Activated naive CD8-positive, alpha-beta T cell (primary cell): ENCODE data around the gene AS3MT.
"Not testable (repeated sequence)": the region's sequence is repeated elsewhere in the genome, so short reads cannot be mapped to it uniquely, and the experiment has no call there.

Source experiments
- H3K27ac Mint-ChIP-seq: one replicate; pipeline ENCODE4 v1.8.0; 2021; ENCODE audit warnings: mixed read lengths
- H3K27me3 Mint-ChIP-seq: one replicate; pipeline ENCODE4 v1.8.0; 2021; ENCODE audit warnings: mixed read lengths
- H3K36me3 Mint-ChIP-seq: one replicate; pipeline ENCODE4 v1.8.0; 2021; ENCODE audit warnings: mixed read lengths
- H3K4me1 Mint-ChIP-seq: one replicate; pipeline ENCODE4 v1.8.0; 2021; ENCODE audit warnings: low read depth, mixed read lengths
- H3K4me3 Mint-ChIP-seq: one replicate; pipeline ENCODE4 v1.8.0; 2021; ENCODE audit warnings: mild to moderate bottlenecking, mixed read lengths
- H3K9me3 Mint-ChIP-seq: one replicate; pipeline ENCODE4 v1.8.0; 2021; ENCODE audit warnings: low read depth, mixed read lengths

Gene AS3MT

GRCh38 chr10:102923601-102924000 is 54.3 kb downstream of the AS3MT start:
- peaks cover 57% of the 10 kb centered on the region for H3K4me1 Mint-ChIP-seq
- peaks cover 4% of the 10 kb centered on the region for H3K36me3 Mint-ChIP-seq
- H3K4me3 Mint-ChIP-seq: peak overlapping the region; percentile 3
- H3K27me3 Mint-ChIP-seq: no peaks in the 10 kb centered on the region
- H3K9me3 Mint-ChIP-seq: no peaks in the 10 kb centered on the region
- no peak overlapping the region for H3K27ac Mint-ChIP-seq

- no peak overlapping the region for H3K4me3 Mint-ChIP-seq
- H3K9me3 Mint-ChIP-seq: no peaks in the 10 kb centered on the region
- peaks cover 9% of the 10 kb centered on the region for H3K36me3 Mint-ChIP-seq
- H3K4me1 Mint-ChIP-seq: peaks cover 30% of the 10 kb centered on the region
- H3K27ac Mint-ChIP-seq: no peak overlapping the region
- H3K27me3 Mint-ChIP-seq: no peaks in the 10 kb centered on the region
Observed at GRCh38 chr10:102926842-102927241, 57.6 kb downstream of the AS3MT start.

- no peak overlapping the region for H3K4me3 Mint-ChIP-seq
- no peaks in the 10 kb centered on the region for H3K9me3 Mint-ChIP-seq
- H3K27ac Mint-ChIP-seq: no peak overlapping the region
- peaks cover 25% of the 10 kb centered on the region for H3K4me1 Mint-ChIP-seq
- no peaks in the 10 kb centered on the region for H3K27me3 Mint-ChIP-seq
- H3K36me3 Mint-ChIP-seq: peaks cover 11% of the 10 kb centered on the region
Observed at GRCh38 chr10:102927311-102928010, 58.2 kb downstream of the AS3MT start.

- H3K27ac Mint-ChIP-seq: not testable (repeated sequence)
Observed at GRCh38 chr10:102928442-102928841, 59.2 kb downstream of the AS3MT start.

DNA sequence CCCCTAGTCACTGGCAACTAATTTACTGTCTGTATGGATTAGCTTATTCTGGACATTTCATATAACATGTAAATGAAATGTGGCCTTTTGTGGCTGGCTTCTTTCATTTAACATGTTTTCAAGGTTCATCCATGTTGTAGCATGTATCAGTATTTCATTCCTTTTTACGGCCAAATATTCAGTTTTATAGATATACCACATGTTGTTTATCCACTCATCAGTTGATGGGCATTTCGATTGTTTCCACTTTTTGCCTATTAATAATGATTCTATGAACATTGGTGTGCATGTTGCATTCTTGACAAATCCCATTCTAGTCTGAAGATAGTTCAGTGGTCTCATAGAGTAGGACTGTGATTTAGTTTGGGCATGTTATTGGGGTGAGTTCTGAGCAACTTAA is 61.5 kb downstream of the AS3MT start:
- Mint-ChIP-seq H3K9me3 (no peaks in the 10 kb centered on the region), H3K27me3 (no peaks in the 10 kb centered on the region), H3K36me3 (peaks cover 14% of the 10 kb centered on the region), H3K4me1 (peaks cover 7% of the 10 kb centered on the region), H3K27ac (no peak overlapping the region), H3K4me3 (no peak overlapping the region)

More at GRCh38 chr10:102928442-102928841, 59.2 kb downstream of the AS3MT start:
- Mint-ChIP-seq H3K4me1 (peaks cover 16% of the 10 kb centered on the region), H3K36me3 (peaks cover 14% of the 10 kb centered on the region)
- H3K27me3 Mint-ChIP-seq, H3K9me3 Mint-ChIP-seq, H3K4me3 Mint-ChIP-seq: not testable (repeated sequence)

DNA sequence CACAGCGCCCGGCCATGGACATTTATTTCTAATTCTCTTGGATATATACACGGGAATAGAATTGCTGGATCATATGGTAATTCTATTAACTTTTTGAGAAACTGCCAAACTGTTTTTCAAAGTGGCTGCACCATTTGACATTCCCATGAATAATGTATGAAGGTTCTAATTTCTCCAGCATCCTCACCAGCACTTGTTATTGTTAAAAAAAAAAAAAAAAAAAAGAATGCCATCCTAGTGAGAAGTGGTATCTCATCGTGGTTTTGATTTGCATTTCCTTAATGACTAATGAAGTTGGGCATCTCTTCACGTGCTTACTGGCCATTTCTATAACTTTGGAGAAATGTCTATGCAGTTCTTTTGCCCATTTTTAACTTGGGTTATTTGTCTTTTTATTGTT is 62.4 kb downstream of the AS3MT start:
- Mint-ChIP-seq H3K4me3 (no peak overlapping the region), H3K27me3 (no peaks in the 10 kb centered on the region), H3K36me3 (peaks cover 14% of the 10 kb centered on the region), H3K27ac (no peak overlapping the region), H3K9me3 (no peaks in the 10 kb centered on the region), H3K4me1 (peaks cover 16% of the 10 kb centered on the region)

DNA sequence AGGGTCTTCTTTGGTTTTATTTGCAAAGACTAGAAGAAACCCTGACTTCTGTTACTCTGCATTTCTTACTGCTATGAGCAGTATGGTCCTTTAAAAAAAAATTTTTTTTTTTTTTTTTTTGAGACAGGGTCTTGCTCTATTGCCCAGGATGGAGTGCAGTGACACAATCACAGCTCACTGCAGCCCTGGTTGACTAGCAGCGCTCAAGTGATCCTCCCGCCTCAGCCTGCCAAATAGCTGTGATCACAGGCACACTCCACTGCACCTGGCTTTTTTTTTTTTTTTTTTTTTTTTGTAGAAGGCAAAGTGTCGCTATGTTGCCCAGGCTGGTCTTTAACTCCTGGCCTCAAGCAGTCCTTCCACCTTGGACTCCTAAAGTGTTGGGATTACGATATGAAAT is 66.2 kb downstream of the AS3MT start:
- Mint-ChIP-seq H3K4me3 (no peak overlapping the region), H3K27ac (no peak overlapping the region), H3K27me3 (no peaks in the 10 kb centered on the region)

GRCh38 chr10:102935939-102936605 is 66.8 kb downstream of the AS3MT start:
- H3K4me1 Mint-ChIP-seq: peaks cover 16% of the 10 kb centered on the region
- H3K27me3 Mint-ChIP-seq: no peaks in the 10 kb centered on the region
- no peaks in the 10 kb centered on the region for H3K9me3 Mint-ChIP-seq
- H3K36me3 Mint-ChIP-seq: peaks cover 6% of the 10 kb centered on the region
- peak overlapping the region; percentile 55 for H3K27ac Mint-ChIP-seq
- peak overlapping the region; percentile 35 for H3K4me3 Mint-ChIP-seq

More for the DNA sequence above, 66.2 kb downstream of the AS3MT start:
- Mint-ChIP-seq H3K9me3 (no peaks in the 10 kb centered on the region), H3K36me3 (peaks cover 9% of the 10 kb centered on the region), H3K4me1 (peaks cover 17% of the 10 kb centered on the region)

DNA sequence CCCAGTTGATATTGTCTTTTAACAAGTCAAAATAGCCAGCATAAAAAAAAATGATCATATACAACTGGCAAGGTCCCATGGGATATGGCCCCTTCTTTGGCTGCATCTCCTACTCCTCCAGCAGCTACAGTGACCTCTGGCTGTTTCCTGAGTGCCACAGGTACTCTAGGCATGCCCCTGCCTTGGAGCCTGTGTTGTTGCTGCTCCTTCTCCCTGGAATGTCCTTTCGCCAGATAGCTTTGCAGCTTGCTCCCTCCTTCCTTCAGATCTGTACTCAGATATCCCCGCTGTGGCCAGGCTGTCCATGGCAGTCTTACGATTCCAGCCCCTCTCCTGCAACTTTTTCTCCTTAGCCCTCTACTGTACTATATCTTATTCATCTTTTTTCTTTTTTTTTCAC is 72.1 kb downstream of the AS3MT start:
- Mint-ChIP-seq H3K4me3 (no peak overlapping the region), H3K36me3 (peaks cover 3% of the 10 kb centered on the region), H3K9me3 (no peaks in the 10 kb centered on the region), H3K4me1 (peaks cover 7% of the 10 kb centered on the region), H3K27me3 (no peaks in the 10 kb centered on the region), H3K27ac (no peak overlapping the region)

GRCh38 chr10:102945449-102945848 is 76.2 kb downstream of the AS3MT start:
- no peaks in the 10 kb centered on the region for H3K27me3 Mint-ChIP-seq
- H3K4me3 Mint-ChIP-seq: no peak overlapping the region
- peaks cover 7% of the 10 kb centered on the region for H3K36me3 Mint-ChIP-seq
- H3K9me3 Mint-ChIP-seq: no peaks in the 10 kb centered on the region
- H3K27ac Mint-ChIP-seq: no peak overlapping the region
- no peaks in the 10 kb centered on the region for H3K4me1 Mint-ChIP-seq

DNA sequence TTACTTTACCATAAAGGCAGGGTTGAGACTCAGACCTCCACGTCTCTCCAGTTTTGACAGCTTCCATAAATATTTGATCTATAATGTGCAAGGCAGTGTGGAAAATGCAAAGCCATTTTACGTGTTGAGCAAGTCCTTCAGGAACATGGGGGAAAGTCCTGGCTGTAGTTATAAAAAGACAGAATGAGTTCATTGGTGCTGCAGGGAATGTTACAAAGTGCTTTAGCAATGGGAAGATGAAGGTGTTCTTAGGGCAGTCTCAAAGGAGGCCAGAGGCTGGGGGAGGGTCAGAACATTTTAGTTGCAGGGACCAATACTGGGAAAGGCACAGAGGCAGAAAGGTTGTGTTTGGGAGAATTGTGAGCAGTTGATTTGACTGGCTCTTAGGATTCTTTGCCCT is 76.7 kb downstream of the AS3MT start:
- Mint-ChIP-seq H3K4me3 (no peak overlapping the region), H3K9me3 (no peaks in the 10 kb centered on the region), H3K36me3 (peaks cover 7% of the 10 kb centered on the region), H3K4me1 (no peaks in the 10 kb centered on the region), H3K27ac (no peak overlapping the region), H3K27me3 (no peaks in the 10 kb centered on the region)

- H3K36me3 Mint-ChIP-seq: peaks cover 4% of the 10 kb centered on the region
- H3K4me3 Mint-ChIP-seq: no peak overlapping the region
- H3K27me3 Mint-ChIP-seq: no peaks in the 10 kb centered on the region
- H3K9me3 Mint-ChIP-seq: no peaks in the 10 kb centered on the region
- no peak overlapping the region for H3K27ac Mint-ChIP-seq
- no peaks in the 10 kb centered on the region for H3K4me1 Mint-ChIP-seq
Observed at GRCh38 chr10:102946992-102947391, 77.7 kb downstream of the AS3MT start.

DNA sequence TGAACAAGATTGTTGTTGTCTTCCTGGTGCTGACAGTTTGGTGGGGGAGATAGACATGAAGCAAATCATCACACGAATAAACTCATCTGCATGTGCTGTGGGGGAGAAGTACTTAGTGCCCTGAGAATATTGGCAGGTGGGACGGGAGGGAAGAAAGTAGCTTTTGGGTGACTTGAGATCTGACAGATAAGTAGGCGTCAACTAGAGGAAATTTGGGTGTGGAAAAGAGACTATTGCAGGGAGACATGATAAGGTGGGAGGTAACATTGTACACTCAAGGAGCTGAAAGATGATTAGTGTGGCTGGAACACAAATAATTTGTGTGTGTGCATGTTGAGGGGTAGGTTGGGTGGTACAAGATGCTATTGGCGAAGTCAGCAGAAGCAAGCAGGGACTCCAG is 78.9 kb downstream of the AS3MT start:
- Mint-ChIP-seq H3K27me3 (no peaks in the 10 kb centered on the region), H3K36me3 (peaks cover 4% of the 10 kb centered on the region), H3K4me3 (no peak overlapping the region), H3K9me3 (no peaks in the 10 kb centered on the region), H3K27ac (no peak overlapping the region), H3K4me1 (no peaks in the 10 kb centered on the region)

GRCh38 chr10:102948786-102949185 is 79.5 kb downstream of the AS3MT start:
- no peak overlapping the region for H3K27ac Mint-ChIP-seq
- H3K4me3 Mint-ChIP-seq: no peak overlapping the region
- no peaks in the 10 kb centered on the region for H3K4me1 Mint-ChIP-seq
- peaks cover 4% of the 10 kb centered on the region for H3K36me3 Mint-ChIP-seq
- H3K27me3 Mint-ChIP-seq: no peaks in the 10 kb centered on the region
- H3K9me3 Mint-ChIP-seq: no peaks in the 10 kb centered on the region

DNA sequence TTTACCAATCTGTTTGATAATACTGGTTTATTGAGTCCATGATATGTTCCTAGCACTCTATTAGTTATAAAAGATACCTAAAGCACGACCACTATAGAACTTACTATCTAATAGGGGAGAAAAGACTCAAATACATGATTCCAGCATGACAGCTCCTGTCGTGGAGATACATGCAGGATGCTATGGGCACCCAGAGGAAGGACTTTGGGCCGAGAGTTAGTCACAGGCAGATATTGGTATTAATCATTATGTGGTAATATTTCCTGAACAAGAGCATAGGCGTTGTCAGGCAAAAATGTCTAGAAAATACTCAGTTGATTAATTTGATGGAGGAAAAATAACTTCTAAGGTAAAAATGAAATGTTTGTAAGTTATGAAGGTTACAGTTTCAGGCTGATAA is 80.6 kb downstream of the AS3MT start:
- H3K27ac Mint-ChIP-seq: no peak overlapping the region
- H3K4me3 Mint-ChIP-seq: no peak overlapping the region
- H3K4me1 Mint-ChIP-seq: no peaks in the 10 kb centered on the region
- peaks cover 4% of the 10 kb centered on the region for H3K36me3 Mint-ChIP-seq
- H3K27me3 Mint-ChIP-seq: no peaks in the 10 kb centered on the region
- H3K9me3 Mint-ChIP-seq: no peaks in the 10 kb centered on the region

GRCh38 chr10:102951316-102951715 is 82.0 kb downstream of the AS3MT start:
- no peaks in the 10 kb centered on the region for H3K9me3 Mint-ChIP-seq
- no peak overlapping the region for H3K4me3 Mint-ChIP-seq
- no peaks in the 10 kb centered on the region for H3K27me3 Mint-ChIP-seq
- no peak overlapping the region for H3K27ac Mint-ChIP-seq
- peaks cover 4% of the 10 kb centered on the region for H3K36me3 Mint-ChIP-seq
- H3K4me1 Mint-ChIP-seq: no peaks in the 10 kb centered on the region
